Activated gamma-delta T cell treated with Interleukin-2 at 50 U/mL for 16 hours (primary cell): ENCODE results near the gene ABCC8.
"Not testable (repeated sequence)": the region's sequence is repeated elsewhere in the genome, so short reads cannot be mapped to it uniquely, and the experiment has no call there.

Source experiments
- DNase-seq: peaks from one replicate; pipeline ENCODE4 v3.0.0-alpha.2; 2020

Gene ABCC8

DNA sequence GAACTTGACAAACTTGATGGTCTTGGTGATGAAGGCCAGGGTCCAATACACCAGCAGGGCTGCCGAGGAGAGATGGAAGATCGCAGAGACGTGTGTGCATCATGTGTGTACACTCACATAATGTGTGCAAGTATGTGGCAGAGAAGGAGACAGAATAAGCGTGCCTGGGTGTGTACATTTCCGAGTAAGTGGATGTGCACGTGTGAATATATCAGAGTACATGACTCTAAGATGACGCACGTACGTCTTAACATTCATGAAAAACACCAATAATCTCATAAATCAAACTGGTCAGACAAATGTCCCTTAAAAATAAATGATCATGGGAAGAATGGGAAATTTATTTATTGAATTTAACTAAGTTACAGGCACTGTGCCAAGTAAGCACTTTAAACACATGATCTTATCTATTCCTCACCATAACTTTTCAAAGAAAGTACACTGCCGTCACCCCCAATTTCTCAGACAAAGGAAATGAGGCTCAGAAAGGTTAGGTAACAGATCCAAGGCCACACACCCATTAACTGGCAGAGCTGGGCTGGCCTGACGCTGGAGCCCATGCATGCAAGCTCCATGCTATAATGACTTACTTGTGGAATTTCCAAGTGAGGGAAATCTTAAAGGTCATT is 13.0 kb downstream of the ABCC8 start:
- no peak for DNase-seq

DNA sequence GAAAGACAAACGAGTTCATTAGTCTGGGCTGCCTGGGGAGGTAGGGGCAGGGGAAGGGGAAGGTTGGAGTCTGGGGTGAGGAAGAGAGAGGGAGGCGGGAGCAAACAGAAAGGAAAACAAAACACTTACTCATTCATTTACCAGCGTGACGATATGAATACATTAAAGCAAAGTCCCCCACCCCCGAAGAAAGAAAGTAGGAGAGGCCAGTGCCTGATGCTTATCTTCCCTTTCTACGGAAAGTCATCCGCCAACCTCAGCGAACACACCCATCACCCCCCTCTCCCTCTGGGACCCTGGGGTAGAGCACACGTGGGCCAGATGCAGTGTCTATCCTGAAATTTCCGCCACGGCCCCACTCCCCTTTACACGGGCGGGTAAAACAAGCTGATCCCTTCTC is 13.7 kb downstream of the ABCC8 start:
- DNase-seq: no peak

DNA sequence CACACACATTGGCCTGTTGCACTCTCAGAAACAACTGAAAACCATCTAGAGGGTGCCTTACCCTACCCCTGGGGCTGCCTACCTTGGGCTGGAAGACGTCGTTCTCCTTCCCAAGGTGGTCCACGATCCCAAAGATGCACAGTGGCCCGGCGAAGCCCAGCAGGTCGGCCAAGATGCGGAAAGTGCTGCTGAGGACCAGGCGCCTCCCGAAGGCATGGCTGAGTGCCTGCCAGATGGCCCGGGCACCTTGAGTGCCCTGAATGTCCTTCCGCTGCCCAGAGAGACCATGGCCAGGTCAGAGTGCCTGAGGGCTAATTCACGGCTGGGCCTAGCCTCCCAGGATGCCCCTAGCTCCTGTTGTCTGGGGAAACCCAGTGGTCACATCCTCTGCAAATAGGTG is 16.2 kb downstream of the ABCC8 start:
- DNase-seq: no peak

DNA sequence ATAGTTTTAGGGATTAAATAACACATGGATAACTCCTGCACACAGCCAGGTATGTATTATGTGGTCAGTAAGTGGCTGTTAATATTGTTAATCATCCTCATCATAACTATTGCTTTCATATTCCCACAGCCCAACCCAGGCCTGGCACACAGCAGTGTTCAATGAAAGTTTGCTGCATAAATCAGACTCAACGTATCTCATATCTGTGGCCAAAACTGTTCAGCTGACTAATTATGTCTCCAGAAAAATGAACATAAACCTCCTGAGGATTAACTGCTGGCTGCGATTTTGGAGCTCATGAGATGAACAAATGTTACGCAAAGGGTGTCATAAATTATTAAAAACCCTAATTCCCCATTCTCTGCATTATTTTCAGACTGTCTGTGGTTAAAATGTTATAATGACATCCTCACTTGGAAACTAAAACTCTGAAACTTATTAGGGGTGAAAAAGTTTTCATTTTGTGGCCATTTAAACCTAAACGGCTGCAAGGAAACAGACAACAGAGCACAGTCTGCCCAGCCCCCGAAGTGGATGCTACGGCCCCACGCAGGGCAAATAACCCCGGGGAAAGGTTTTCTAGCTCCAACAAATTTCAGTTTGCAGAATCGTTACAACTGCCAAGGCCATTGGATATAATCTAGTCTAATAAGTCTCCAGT is 17.3 kb downstream of the ABCC8 start:
- no peak for DNase-seq

DNA sequence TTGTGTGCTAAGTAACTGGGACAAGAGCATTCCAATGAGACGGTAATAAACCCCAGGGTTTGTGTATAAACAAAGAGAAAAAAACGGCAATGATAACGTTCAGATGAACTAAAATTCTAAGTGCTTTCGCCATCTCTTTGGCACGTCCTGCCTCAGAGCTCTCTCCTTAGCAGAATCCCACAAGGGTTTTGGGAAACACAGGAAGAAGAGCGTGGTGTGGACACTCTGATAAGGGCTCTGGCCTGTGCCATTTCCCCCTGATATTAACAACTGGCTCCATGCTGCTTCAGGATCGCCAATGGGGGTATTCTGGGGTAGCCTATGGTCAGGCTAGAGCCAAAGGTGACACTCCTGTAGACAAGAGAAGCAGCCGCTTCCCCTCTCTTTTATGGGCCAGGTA is 18.4 kb downstream of the ABCC8 start:
- no peak for DNase-seq

DNA sequence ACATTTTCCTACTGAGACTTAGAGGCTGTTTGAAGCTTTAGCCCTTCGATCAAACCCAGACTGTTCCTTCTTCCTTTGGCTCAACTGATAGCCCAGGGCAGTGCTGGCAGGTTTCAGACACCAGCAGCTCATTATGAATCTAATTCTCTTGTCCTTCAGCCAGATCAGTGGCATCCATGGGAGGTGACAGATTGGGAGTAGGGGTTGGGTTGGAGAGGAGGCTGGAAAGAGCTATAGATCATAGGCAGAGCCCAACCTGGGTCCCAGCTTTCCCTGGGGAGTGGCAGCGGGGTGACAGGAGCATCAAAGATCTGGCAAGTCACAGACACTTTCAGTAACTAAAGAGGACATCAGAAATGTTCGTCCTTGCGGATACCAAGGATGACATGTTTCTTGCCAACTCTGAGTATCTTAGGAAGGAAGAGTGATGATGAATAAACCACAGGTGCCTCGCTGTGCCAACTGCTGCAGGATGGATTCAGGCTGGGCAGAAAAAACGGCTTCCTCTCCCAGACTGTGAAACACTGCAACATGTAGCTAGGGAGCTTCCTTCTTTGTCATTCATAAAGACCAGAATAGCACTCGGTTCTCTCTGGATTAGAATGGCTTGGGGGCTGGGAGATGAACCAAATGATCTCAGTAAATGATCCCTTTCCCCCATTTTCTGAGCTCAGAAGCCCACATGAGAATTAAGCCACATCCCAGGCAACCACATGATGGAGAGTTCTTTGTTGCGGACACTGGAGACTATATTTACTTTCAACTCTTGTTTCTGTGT is 19.1 kb downstream of the ABCC8 start:
- no peak for DNase-seq

DNA sequence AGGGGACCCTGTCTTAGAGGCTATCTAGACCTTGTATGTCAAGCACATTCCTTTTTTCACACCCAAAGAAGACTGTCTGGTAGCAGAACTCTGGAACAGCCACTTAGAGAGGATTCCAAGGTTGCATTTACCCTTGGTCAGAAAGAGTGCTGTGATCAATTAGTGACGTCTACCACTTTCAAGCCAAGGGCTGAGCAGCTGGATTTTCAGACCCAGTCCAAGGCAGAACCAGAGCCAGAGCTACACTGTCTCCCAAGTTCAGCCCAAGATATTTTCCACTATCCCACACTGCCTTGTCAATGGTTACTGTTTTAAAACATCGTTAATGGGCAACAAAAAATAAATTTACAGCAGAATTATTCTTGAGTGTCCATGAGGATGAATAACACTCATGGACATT is 24.0 kb downstream of the ABCC8 start:
- DNase-seq: no peak

DNA sequence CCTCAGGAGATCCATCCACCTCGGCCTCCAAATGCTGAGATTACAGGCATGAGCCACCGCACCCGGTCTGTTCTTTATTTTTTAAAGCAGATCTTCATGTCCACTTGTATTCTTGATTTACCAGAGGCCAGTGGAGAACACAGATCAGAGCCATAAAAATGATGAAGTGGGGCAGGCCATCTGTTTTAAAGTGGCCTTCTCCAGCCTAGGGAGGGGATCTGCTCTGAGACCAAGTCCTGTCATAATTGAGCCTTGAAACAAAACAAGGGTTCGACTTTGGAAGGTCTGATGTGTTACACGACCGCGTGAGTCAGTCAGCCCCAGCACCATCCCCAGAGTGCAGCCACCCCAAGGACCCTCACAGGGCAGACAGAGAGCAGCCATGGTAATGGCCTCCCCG is 27.5 kb downstream of the ABCC8 start:
- DNase-seq: no peak

DNA sequence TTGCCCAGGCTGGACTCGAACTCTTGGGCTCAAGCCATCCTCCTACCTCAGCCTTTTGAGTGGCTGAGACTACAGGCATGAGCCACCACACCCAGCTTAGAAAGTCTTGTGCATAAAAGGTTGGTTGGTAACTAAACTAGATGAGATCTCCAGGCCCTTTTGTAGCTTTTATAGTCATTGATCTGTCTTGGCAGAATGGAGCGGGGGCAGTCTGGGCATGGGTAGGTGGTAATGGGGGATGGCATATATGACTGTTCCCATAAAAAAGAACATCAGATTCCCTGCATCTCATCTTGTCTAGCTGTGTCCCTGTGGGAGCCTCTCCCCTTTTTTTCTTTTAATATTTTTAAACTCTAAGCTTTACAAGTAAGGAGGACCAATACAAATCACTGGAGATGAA is 30.2 kb downstream of the ABCC8 start:
- no peak for DNase-seq

DNA sequence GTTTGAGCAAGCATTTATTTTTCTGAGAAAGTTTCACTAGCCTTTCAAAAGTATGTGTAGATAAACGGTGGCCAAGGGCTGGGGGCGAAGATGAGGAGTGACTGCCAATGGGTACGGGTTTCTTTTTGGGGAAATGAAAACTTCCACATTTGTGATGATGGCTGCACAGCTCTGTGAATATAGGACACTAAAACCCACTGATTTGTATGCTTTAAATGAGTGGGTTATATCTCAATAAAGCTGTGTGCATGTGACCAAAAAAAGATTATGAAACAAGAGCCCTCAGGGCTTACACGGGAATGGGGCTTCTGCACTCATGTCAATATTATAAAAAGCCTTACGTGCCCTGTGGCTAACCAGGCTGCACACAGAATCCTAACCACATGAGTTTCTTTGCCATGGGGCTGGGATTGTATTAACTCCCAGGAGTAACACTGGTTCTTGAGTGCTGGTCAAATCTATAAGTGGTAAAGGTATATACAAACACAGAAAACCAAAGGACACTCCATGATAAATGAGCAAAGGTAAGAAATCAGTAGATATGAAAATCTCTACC is 31.3 kb downstream of the ABCC8 start:
- DNase-seq: no peak

DNA sequence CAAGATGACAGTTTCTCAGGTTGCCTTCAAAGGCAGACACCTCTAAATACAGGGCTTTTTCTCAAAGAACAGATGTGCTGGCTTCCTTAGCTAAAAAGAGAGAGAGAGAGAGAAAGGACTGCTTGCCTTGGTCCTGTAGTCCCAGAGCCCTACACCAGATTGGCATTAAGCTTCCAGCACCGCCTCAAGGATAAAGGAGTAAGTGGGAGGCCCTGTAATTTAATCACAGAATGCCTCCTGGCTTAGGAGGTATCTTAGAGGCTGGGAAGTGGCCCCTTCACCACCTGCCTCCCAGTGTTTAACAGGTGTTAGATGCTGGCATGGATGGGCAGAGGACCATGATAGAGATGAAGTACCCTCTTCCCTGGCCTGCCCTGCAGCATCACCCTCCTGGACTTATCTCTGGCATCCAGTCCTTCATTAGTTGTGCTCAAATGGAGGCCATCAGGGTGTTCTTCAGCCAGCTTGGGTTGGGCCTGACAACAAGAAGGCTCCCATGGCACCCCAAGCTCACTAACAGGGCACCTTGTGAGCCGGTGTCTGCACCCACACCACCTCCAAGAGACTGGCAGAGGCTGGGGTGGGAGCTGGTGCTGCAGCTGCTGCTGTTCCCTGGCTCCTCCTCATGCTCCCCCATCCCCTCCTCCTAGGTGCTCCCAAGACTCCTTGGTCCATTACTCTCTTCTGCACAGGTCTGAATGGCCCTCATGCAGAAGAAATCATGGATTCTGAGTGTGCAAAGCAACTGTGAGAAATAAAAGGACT is 32.5 kb downstream of the ABCC8 start:
- DNase-seq: no peak

DNA sequence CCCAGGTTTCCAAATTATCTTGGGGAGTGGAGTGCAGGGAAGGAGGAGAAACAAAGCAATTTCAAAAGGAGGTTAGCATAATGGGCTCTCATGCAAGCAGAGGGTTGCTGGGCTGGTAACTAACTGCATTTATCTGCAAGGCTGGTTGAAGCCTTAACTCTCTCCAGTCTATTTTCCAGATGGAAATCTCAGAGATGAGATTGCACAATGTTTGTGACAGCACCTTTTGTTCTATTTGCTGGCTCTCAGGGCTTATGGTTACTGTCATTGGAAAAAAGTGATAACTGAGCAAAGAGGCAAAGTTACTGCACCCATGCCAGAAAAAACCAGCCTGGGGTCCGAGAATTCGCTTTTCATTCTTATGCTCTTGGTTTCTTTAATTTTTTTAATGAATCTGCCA is 33.2 kb downstream of the ABCC8 start:
- DNase-seq: no peak

DNA sequence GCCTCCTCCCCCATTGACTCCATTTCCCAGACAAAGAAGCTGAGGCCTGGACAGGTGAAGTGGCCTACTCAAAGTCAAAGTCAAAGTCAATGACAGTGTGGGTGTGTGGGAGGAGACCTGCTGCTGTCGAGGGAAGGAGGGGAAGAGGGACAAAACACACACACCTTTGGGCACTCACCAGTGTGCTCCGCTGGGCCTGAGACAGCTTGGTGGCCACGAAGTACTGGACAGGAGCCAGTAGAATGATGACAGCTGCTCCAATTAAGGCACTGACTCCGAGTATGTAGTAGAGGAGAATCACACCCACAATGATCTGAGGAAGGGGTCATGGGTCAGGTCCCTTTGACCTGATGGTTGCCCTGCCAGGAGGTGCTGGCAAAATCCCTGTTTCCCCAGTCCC is 33.6 kb downstream of the ABCC8 start:
- DNase-seq: no peak

DNA sequence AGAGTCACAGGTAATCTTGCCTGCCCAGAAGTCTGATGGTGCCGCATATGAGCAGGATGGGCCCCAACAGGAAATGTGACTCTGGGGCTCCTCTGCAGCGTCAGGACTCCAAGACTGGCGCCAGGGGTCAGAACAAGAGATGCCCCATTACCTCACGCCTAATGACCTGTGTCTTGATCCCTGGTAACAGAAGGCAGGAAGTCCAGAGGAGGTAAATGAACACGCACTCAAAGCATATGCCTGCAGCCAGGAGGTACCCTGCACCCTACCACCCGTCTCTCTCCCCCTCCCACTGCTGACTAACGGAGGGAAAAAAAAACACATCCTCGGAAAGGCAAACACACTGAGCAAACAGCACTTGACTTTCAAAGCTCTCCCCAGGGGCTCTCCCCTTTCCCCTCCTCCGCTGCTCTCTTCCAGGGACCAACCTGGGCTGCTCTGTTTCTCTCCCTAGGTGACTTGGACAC is 37.3 kb downstream of the ABCC8 start:
- no peak for DNase-seq

DNA sequence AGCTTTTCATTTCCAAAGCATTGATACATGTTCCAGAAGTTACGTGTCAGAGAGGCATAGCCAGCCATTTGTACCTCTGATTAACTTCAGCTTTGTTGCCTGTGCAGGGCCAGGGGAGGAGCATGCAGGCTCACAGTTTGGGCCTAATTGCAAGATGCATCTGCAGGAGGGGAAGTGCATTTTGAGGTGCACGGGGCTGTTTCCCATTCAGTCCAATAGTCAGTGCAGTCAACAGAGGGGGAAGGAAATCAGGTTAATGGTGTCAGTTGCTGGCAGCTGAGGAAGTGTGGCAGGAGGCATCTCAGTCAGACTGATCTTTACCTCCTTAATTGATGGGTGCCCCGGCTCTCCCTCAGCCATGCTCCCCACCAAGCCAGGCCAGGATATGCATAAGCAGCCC is 39.3 kb downstream of the ABCC8 start:
- no peak for DNase-seq

DNA sequence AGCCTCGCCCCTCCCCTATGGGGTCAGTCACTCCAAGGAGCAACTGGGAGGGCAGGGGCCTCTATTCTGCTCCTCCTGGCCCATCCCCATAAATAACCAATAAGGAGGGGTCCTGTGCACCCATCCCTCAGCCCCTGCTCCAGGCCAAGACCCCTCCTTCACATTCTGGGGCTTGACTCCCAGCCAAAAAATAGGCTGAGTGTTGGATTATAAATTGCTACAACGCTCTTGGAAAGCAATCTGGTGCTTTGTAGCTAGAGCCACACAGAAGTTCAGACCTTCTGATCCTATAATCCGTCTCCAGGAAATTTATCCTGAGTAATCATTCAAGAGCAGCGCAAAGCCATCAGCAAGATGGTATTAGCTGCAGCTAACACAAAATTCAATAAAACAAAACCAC is 42.5 kb downstream of the ABCC8 start:
- no peak for DNase-seq

DNA sequence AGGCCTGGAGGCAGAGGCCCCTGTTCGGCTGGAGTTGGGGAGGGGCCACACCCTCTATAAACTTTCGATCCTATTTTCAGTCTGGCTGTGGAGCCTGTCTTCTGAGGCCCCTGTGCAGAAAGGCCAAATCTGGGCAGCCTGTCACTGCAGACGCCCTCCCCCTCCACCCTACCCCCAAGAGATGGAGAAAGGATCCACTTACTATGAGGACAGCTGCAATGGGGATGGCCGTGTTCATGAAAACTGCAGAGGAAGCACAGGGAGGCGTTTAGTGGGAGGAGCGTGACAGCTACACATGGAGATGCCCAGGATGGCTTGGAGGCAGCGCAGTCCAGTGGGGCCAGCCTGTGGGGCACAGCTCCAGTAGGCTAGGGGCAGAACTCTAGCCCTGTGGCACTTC is 44.6 kb downstream of the ABCC8 start:
- no peak for DNase-seq

DNA sequence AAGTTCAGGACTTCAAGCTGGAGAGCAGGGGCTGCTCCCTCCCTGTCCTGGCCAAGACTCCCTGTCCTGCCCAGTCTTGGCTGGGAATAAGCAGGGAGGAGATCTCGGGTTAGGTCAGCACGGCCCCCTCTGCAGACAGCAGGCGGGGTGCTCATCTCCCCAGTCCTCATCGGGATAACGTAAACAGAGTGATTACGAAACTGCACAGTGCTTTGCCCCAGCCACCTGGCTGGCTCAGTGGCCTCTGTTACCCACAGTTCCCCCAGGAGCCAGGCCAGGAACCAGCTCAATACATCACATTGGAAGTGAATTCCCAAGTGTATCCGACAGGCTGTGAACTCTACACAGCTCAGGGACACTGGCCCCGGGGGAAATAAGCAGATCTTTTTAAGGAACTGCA is 45.5 kb downstream of the ABCC8 start:
- no peak for DNase-seq

DNA sequence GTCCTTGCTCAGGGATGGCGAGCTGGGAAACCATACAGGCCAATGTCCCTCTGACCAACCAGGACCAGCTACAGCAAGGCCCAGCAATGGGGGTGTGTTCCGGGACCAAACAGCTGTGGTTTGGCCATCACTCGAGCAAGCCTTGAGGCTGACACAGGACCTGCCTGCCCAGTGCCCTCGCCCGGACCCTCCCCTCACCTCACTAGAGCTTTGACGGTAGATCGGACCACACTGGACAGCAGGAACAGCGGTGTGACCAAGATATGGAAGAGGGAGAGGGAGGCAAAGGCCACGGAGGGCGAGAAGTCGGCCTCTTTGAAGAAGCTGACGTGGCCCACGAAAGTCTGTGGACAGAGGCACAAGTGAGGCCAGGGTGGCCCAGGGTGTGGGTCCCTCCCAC is 46.0 kb downstream of the ABCC8 start:
- no peak for DNase-seq

DNA sequence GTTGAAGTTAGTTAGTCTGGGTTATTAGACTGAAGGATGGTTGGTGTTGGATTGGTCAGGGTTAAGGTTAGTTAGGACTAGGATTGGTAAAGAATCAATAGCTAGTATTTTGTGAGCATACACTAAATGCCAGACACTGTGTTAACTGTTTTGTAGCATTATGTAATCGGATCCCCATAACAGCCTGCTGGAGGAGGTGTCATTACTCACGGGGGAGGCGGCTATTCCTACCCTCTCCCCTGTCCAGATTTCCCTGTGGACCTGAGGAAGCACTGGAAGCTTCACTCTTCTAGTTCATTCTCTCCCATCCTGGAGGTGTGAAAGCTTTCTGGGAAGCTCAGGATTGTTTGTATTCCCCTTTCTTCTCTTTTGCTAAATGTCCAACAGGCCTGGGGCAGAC is 47.7 kb downstream of the ABCC8 start:
- no peak for DNase-seq

DNA sequence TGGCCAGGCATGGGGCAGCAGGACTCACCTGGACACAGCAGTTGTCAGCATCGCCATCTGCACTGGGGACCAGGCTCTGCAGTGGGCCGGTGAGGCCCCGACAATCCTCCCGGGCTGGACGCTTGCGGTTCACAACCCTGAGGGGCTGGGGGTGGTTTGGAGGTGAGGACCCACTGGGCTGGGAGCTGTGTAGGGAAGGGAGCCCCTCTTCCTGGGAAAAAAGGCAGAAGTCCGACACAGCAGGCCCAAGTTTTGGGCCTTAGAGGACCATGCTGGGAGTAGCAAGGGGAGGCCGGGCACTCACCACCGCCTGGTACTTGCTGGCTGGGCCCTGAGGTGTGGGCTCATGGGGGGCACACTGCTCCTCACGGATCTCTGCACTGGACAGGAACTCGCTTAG is 48.4 kb downstream of the ABCC8 start:
- no peak for DNase-seq

DNA sequence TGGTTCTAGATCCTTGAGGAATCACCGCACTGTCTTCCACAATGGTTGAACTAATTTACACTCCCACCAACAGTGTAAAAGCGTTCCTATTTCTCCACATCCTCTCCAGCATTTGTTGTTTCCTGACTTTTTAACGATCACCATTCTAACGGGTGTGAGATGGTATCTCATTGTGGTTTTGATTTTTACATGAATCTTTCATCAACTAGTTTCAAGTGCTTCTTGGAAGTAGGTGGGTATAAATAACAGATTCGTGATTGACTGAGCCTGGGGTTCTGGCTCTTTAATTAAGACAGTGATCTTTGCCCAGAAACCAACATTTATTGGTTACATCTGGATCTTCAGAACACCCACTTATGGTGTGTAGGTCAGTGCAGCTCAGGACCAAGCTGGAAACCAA is 50.4 kb downstream of the ABCC8 start:
- not testable (repeated sequence) for DNase-seq
